ENCODE data around the gene NXT1. TPM values are rescaled to one million over a fixed set of nuclear protein-coding genes. Genes with fewer than 3 reads are reported as not detected.

NXT1 gene
- total RNA-seq, 1 donor from 2014 or later: 17.9 TPM

DNA sequence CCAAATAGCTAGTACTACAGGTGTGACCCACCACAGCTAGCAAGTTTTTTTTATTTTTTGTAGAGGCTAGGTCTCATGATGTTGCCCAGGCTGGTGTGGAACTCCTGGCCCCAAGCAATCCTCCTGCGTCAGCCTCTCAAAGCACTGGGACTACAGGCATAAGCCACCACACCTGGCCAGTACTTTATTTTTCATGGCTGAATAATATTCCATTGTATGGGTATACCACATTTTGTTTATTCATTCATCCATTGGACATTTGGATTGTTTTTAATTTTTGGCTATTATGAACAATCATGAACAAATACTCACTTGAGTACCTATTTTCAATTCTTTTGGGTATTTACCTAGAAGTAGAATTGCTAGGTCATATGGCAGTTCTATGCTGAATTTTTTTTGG, 7.0 kb upstream of the NXT1 start:
- FAIRE-seq: no peak
- no peaks in the 10 kb centered on the region for H3K79me2 ChIP-seq (ENCODE audit: insufficient read depth, low read length)

DNA sequence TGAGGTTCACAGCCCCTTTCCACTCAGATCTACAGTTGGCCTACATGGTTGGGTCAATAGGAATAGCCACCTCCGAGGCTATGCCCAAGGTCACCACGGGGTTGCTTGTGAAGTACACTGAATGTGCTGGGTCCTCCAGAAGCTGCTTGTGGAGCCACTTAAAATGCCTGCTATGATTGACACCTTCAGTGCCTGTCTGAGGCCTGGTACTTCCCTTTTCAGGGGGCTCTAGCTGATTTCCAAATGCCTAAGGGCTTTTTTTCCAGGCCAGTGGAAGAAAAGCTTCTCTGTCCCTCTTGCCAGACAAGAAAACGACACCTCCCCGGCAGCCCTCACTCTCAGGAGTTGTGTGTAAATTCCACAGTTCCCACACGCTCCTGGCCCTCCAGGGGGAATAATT, 6.3 kb upstream of the NXT1 start:
- Mint-ChIP-seq H3K4me1 (ENCODE audit: low read depth, unreplicated experiment) (peaks cover 14% of the 10 kb centered on the region), H3K4me3 (ENCODE audit: unreplicated experiment) (no peak overlapping the region), H3K27me3 (ENCODE audit: low read depth, unreplicated experiment) (no peaks in the 10 kb centered on the region), H3K27ac (ENCODE audit: unreplicated experiment) (no peak overlapping the region), H3K36me3 (ENCODE audit: low read depth, unreplicated experiment) (no peaks in the 10 kb centered on the region), H3K9me3 (ENCODE audit: unreplicated experiment) (peaks cover 2% of the 10 kb centered on the region)
- no peaks in the 10 kb centered on the region for H3K9me3 ChIP-seq (ENCODE audit: insufficient read depth, low read depth, low read length)
- no peak for DNase-seq (ENCODE audit: low read depth)
- TF ChIP-seq EZH2 (IDR thresholded peaks at IDR 0.05; ENCODE audit: insufficient read depth, low read length): no peak
- TF ChIP-seq, protein P1, sequence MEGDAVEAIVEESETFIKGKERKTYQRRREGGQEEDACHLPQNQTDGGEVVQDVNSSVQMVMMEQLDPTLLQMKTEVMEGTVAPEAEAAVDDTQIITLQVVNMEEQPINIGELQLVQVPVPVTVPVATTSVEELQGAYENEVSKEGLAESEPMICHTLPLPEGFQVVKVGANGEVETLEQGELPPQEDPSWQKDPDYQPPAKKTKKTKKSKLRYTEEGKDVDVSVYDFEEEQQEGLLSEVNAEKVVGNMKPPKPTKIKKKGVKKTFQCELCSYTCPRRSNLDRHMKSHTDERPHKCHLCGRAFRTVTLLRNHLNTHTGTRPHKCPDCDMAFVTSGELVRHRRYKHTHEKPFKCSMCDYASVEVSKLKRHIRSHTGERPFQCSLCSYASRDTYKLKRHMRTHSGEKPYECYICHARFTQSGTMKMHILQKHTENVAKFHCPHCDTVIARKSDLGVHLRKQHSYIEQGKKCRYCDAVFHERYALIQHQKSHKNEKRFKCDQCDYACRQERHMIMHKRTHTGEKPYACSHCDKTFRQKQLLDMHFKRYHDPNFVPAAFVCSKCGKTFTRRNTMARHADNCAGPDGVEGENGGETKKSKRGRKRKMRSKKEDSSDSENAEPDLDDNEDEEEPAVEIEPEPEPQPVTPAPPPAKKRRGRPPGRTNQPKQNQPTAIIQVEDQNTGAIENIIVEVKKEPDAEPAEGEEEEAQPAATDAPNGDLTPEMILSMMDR (IDR thresholded peaks at IDR 0.05; ENCODE audit: insufficient read depth, low read depth, low read length): no peak
- H3K36me3 ChIP-seq (ENCODE audit: insufficient read depth, low read length): no peaks in the 10 kb centered on the region
- H3K79me2 ChIP-seq (ENCODE audit: insufficient read depth, low read length): no peaks in the 10 kb centered on the region
- no peak for FAIRE-seq
- no peak overlapping the region for H3K4me3 ChIP-seq (ENCODE audit: insufficient read depth, low read depth, low read length)
- no peak overlapping the region for H2AFZ ChIP-seq (ENCODE audit: low read depth, low read length)
- peaks cover 2% of the 10 kb centered on the region for H3K4me1 ChIP-seq (ENCODE audit: insufficient read depth, low read length)
- H3K9ac ChIP-seq (ENCODE audit: low read length): no peak overlapping the region
- no peaks in the 10 kb centered on the region for H4K20me1 ChIP-seq (ENCODE audit: insufficient read depth, low read length)
- no peaks in the 10 kb centered on the region for H3K27me3 ChIP-seq (ENCODE audit: insufficient read depth, low read length)
- H3K27ac ChIP-seq (ENCODE audit: low read depth, low read length): no peak overlapping the region
- H3K4me2 ChIP-seq (ENCODE audit: low read length): no peak overlapping the region

More for the DNA sequence above, 7.0 kb upstream of the NXT1 start:
- Histone ChIP-seq H3K9ac (ENCODE audit: low read length) (no peak overlapping the region), H3K27me3 (ENCODE audit: insufficient read depth, low read length) (no peaks in the 10 kb centered on the region), H3K4me1 (ENCODE audit: insufficient read depth, low read length) (no peaks in the 10 kb centered on the region), H3K9me3 (ENCODE audit: insufficient read depth, low read depth, low read length) (no peaks in the 10 kb centered on the region), H3K27ac (ENCODE audit: low read depth, low read length) (no peak overlapping the region), H2AFZ (ENCODE audit: low read depth, low read length) (no peak overlapping the region), H3K36me3 (ENCODE audit: insufficient read depth, low read length) (no peaks in the 10 kb centered on the region), H4K20me1 (ENCODE audit: insufficient read depth, low read length) (no peaks in the 10 kb centered on the region), H3K4me3 (ENCODE audit: insufficient read depth, low read depth, low read length) (no peak overlapping the region), H3K4me2 (ENCODE audit: low read length) (no peak overlapping the region)
- no peaks in the 10 kb centered on the region for H3K36me3 Mint-ChIP-seq (ENCODE audit: low read depth, unreplicated experiment)
- no peaks in the 10 kb centered on the region for H3K27me3 Mint-ChIP-seq (ENCODE audit: low read depth, unreplicated experiment)
- DNase-seq (ENCODE audit: low read depth): no peak
- peaks cover 2% of the 10 kb centered on the region for H3K9me3 Mint-ChIP-seq (ENCODE audit: unreplicated experiment)
- H3K27ac Mint-ChIP-seq (ENCODE audit: unreplicated experiment): no peak overlapping the region
- H3K4me1 Mint-ChIP-seq (ENCODE audit: low read depth, unreplicated experiment): peaks cover 12% of the 10 kb centered on the region
- no peak overlapping the region for H3K4me3 Mint-ChIP-seq (ENCODE audit: unreplicated experiment)
- TF ChIP-seq, protein P1 (IDR thresholded peaks at IDR 0.05; ENCODE audit: insufficient read depth, low read depth, low read length): no peak
- no peak for TF ChIP-seq EZH2 (IDR thresholded peaks at IDR 0.05; ENCODE audit: insufficient read depth, low read length)

DNA sequence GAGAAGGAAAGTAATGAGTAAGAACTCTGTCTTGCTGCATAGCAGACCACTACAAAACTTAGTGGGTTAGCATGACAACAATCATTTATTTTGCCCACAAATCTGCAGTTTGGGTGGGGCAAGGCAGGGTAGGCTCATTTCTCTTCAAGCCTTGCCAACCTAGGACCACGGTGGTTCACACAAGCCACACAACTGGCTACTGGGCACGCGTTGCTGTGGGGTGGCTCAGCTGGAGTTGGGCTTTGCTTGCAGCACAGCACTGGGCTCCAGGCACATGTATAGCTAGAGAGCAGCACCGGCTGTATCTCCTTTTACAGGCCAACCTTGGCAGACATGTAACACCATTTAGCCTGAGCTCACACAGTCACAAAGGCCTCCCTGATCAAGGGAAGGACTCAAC, 4.6 kb upstream of the NXT1 start:
- no peak overlapping the region for H3K27ac ChIP-seq (ENCODE audit: low read depth, low read length)
- no peak overlapping the region for H3K4me3 ChIP-seq (ENCODE audit: insufficient read depth, low read depth, low read length)
- H3K79me2 ChIP-seq (ENCODE audit: insufficient read depth, low read length): peaks cover 5% of the 10 kb centered on the region
- H2AFZ ChIP-seq (ENCODE audit: low read depth, low read length): no peak overlapping the region
- no peaks in the 10 kb centered on the region for H3K36me3 ChIP-seq (ENCODE audit: insufficient read depth, low read length)
- peaks cover 17% of the 10 kb centered on the region for H3K4me1 Mint-ChIP-seq (ENCODE audit: low read depth, unreplicated experiment)
- no peak overlapping the region for H3K27ac Mint-ChIP-seq (ENCODE audit: unreplicated experiment)
- H3K27me3 ChIP-seq (ENCODE audit: insufficient read depth, low read length): no peaks in the 10 kb centered on the region
- H3K9ac ChIP-seq (ENCODE audit: low read length): no peak overlapping the region
- FAIRE-seq (no peak), DNase-seq (ENCODE audit: low read depth) (no peak)
- no peaks in the 10 kb centered on the region for H3K36me3 Mint-ChIP-seq (ENCODE audit: low read depth, unreplicated experiment)
- peaks cover 2% of the 10 kb centered on the region for H3K9me3 Mint-ChIP-seq (ENCODE audit: unreplicated experiment)
- H4K20me1 ChIP-seq (ENCODE audit: insufficient read depth, low read length): no peaks in the 10 kb centered on the region
- no peaks in the 10 kb centered on the region for H3K9me3 ChIP-seq (ENCODE audit: insufficient read depth, low read depth, low read length)
- H3K27me3 Mint-ChIP-seq (ENCODE audit: low read depth, unreplicated experiment): no peaks in the 10 kb centered on the region
- no peak overlapping the region for H3K4me2 ChIP-seq (ENCODE audit: low read length)
- TF ChIP-seq, protein P1 (IDR thresholded peaks at IDR 0.05; ENCODE audit: insufficient read depth, low read depth, low read length): no peak
- no peak for TF ChIP-seq EZH2 (IDR thresholded peaks at IDR 0.05; ENCODE audit: insufficient read depth, low read length)
- no peak overlapping the region for H3K4me3 Mint-ChIP-seq (ENCODE audit: unreplicated experiment)
- peaks cover 5% of the 10 kb centered on the region for H3K4me1 ChIP-seq (ENCODE audit: insufficient read depth, low read length)
